Central memory CD8-positive, alpha-beta T cell (primary cell): Measurements from ENCODE around the gene ATG10.
A peak's percentile ranks its signal among the peaks of the same experiment; 100 is the strongest.
"Not testable (repeated sequence)": the region's sequence is repeated elsewhere in the genome, so short reads cannot be mapped to it uniquely, and the experiment has no call there.

Source experiments
- ATAC-seq: fragments of 150-1000 bp; cut with Tn5 transposase; replicated peaks from 2 replicates; pipeline ENCODE4 v1.10.0; 2022; ENCODE audit warnings: mild to moderate bottlenecking, moderate FRiP score, moderate number of reproducible peaks; ENCODE audit not compliant: poor library complexity, severe bottlenecking; ENCODE audit errors: extremely low read depth
- DNase-seq, 2 donors: peaks; one replicate each; pipeline ENCODE4 v3.0.0; 2021; ENCODE audit warnings: low spot score in 2 of 2
- H3K27ac Mint-ChIP-seq: one replicate; pipeline ENCODE4 v1.8.0; 2022; ENCODE audit warnings: low read depth, mild to moderate bottlenecking, moderate library complexity, mixed read lengths
- H3K27me3 Mint-ChIP-seq: one replicate; pipeline ENCODE4 v1.8.0; 2022; ENCODE audit warnings: mixed read lengths
- H3K36me3 Mint-ChIP-seq: one replicate; pipeline ENCODE4 v1.8.0; 2022; ENCODE audit warnings: mild to moderate bottlenecking, moderate library complexity, mixed read lengths; ENCODE audit not compliant: insufficient read depth
- H3K4me1 Mint-ChIP-seq: one replicate; pipeline ENCODE4 v1.8.0; 2022; ENCODE audit warnings: mixed read lengths
- H3K4me3 Mint-ChIP-seq: one replicate; pipeline ENCODE4 v1.8.0; 2022; ENCODE audit warnings: mild to moderate bottlenecking, moderate library complexity, mixed read lengths
- H3K9me3 Mint-ChIP-seq: one replicate; pipeline ENCODE4 v1.8.0; 2022; ENCODE audit warnings: mixed read lengths

ATG10 gene

GRCh38 chr5:82042894-82043293 lies 71.1 kb downstream of the ATG10 start:
- not testable (repeated sequence) for H3K27me3 Mint-ChIP-seq, H3K4me1 Mint-ChIP-seq, H3K36me3 Mint-ChIP-seq, ATAC-seq, H3K27ac Mint-ChIP-seq, DNase-seq, H3K4me3 Mint-ChIP-seq
- H3K9me3 Mint-ChIP-seq = peaks cover 17% of the 10 kb centered on the region

- Mint-ChIP-seq H3K9me3 (peaks cover 12% of the 10 kb centered on the region), H3K27me3 (no peaks in the 10 kb centered on the region), H3K4me1 (no peaks in the 10 kb centered on the region), H3K27ac (no peak overlapping the region), H3K4me3 (no peak overlapping the region), H3K36me3 (no peaks in the 10 kb centered on the region)
- ATAC-seq (no peak), DNase-seq (no peak)
Measured at GRCh38 chr5:82044010-82044409, 72.2 kb downstream of the ATG10 start.

- no peak for ATAC-seq
- Mint-ChIP-seq H3K36me3 (no peaks in the 10 kb centered on the region), H3K27ac (no peak overlapping the region), H3K27me3 (no peaks in the 10 kb centered on the region), H3K4me3 (no peak overlapping the region), H3K9me3 (peaks cover 12% of the 10 kb centered on the region), H3K4me1 (no peaks in the 10 kb centered on the region)
- DNase-seq = no peak
Measured at GRCh38 chr5:82045554-82046275, 73.9 kb downstream of the ATG10 start.

GRCh38 chr5:82046276-82046647 lies 74.4 kb downstream of the ATG10 start:
- H3K4me3 Mint-ChIP-seq = no peak overlapping the region
- no peak for ATAC-seq
- no peaks in the 10 kb centered on the region for H3K36me3 Mint-ChIP-seq
- no peak overlapping the region for H3K27ac Mint-ChIP-seq
- DNase-seq = no peak
- no peaks in the 10 kb centered on the region for H3K4me1 Mint-ChIP-seq
- H3K9me3 Mint-ChIP-seq = peaks cover 12% of the 10 kb centered on the region
- H3K27me3 Mint-ChIP-seq = no peaks in the 10 kb centered on the region

GRCh38 chr5:82050955-82051354 lies 79.1 kb downstream of the ATG10 start:
- Mint-ChIP-seq H3K4me1 (peaks cover 7% of the 10 kb centered on the region), H3K36me3 (no peaks in the 10 kb centered on the region), H3K27ac (no peak overlapping the region), H3K27me3 (no peaks in the 10 kb centered on the region), H3K9me3 (no peaks in the 10 kb centered on the region), H3K4me3 (no peak overlapping the region)
- ATAC-seq (no peak), DNase-seq (no peak)

DNA sequence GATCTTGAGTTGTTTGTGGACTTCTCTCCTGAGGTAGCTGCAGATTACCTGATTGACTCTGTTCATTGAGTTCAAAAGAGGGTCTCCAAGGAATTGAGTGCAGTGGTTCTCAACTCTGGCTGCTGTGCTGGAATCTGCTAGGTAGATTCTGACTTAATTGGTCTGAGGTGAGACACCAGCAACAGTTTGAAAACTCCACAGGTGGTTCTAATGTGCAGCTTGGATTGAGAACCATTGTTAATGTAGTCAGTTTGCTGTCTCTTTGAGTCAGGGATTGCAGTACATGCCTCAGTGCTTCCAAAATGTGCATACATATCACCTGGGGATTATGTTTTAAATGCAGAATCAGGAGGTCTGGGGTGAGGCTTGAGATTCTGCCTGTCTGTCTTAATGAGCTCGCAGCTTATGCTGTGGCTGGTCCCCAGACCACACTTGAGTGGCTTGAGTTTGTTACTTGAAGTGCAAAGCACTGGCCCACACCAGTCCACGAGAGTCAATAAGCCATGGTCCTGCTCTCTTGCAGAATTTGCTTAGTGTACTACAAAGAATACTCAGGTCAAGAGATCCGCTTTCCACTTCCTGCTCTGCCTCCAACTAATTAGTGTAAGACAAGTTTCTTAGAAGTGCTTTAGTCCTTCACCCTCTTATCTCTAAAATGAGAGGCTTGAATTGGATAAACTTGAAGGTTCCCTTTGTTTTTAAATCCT lies 82.3 kb downstream of the ATG10 start:
- DNase-seq (no peak), ATAC-seq (no peak)
- peak overlapping the region; percentile 32 for H3K27ac Mint-ChIP-seq
- no peaks in the 10 kb centered on the region for H3K9me3 Mint-ChIP-seq
- no peaks in the 10 kb centered on the region for H3K36me3 Mint-ChIP-seq
- H3K4me1 Mint-ChIP-seq = peaks cover 7% of the 10 kb centered on the region
- H3K4me3 Mint-ChIP-seq = no peak overlapping the region
- H3K27me3 Mint-ChIP-seq = no peaks in the 10 kb centered on the region

GRCh38 chr5:82057051-82057450 lies 85.2 kb downstream of the ATG10 start:
- Mint-ChIP-seq H3K27me3 (no peaks in the 10 kb centered on the region), H3K36me3 (no peaks in the 10 kb centered on the region), H3K4me3 (no peak overlapping the region), H3K4me1 (peaks cover 7% of the 10 kb centered on the region), H3K27ac (no peak overlapping the region), H3K9me3 (no peaks in the 10 kb centered on the region)
- DNase-seq (no peak), ATAC-seq (no peak)

GRCh38 chr5:82058710-82059109 lies 86.9 kb downstream of the ATG10 start:
- DNase-seq (no peak), ATAC-seq (no peak)
- Mint-ChIP-seq H3K27ac (no peak overlapping the region), H3K36me3 (no peaks in the 10 kb centered on the region), H3K9me3 (no peaks in the 10 kb centered on the region), H3K4me1 (peaks cover 7% of the 10 kb centered on the region), H3K27me3 (no peaks in the 10 kb centered on the region), H3K4me3 (no peak overlapping the region)

DNA sequence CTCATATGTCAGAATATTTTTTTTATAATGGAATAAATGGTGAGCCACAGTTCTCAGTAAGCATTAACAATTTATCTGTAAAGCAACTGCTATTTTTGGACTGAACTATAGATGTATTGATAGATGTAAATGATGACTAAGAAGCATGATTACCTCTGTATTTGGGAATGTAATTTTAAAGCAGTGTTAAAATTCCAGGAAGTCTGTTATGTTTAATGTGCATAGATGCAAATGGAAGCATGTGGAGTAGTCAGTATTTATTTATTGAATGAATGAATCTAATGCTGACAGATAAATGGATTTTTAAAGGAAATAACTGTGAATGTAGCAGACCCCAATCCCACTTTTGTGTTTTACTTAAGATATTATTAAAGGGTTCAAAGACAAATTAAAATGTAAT lies 95.0 kb downstream of the ATG10 start:
- no peak for DNase-seq
- Mint-ChIP-seq H3K4me1 (no peaks in the 10 kb centered on the region), H3K36me3 (no peaks in the 10 kb centered on the region), H3K27ac (no peak overlapping the region), H3K9me3 (no peaks in the 10 kb centered on the region), H3K27me3 (no peaks in the 10 kb centered on the region), H3K4me3 (no peak overlapping the region)
- ATAC-seq = no peak

- not testable (repeated sequence) for H3K36me3 Mint-ChIP-seq, ATAC-seq, H3K27ac Mint-ChIP-seq, H3K9me3 Mint-ChIP-seq, DNase-seq, H3K4me1 Mint-ChIP-seq, H3K27me3 Mint-ChIP-seq
- peak overlapping the region; percentile 33 for H3K4me3 Mint-ChIP-seq
Measured at GRCh38 chr5:82068042-82068441, 96.2 kb downstream of the ATG10 start.

DNA sequence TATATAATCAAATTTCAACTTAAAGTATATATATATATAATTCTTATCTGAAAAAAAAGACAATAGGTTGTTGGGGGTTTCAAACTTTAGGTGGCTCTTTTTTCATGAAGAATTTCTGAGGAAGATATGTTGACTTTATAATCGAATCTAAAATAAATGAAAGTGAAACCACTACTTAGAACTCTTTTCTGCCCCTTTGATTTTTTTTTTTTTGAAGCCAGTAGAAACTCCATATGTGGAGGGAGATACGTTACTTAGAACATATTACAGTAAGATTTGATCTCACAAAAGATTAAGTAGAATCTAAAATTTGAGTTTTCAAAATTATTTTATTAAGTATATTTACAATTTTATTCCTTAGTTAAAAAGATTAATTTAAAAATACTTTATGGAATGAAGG lies 96.9 kb downstream of the ATG10 start:
- Mint-ChIP-seq H3K27ac (no peak overlapping the region), H3K27me3 (no peaks in the 10 kb centered on the region), H3K36me3 (no peaks in the 10 kb centered on the region), H3K4me3 (peak overlapping the region; percentile 29), H3K4me1 (no peaks in the 10 kb centered on the region), H3K9me3 (no peaks in the 10 kb centered on the region)
- DNase-seq (no peak), ATAC-seq (peak; percentile 49)

DNA sequence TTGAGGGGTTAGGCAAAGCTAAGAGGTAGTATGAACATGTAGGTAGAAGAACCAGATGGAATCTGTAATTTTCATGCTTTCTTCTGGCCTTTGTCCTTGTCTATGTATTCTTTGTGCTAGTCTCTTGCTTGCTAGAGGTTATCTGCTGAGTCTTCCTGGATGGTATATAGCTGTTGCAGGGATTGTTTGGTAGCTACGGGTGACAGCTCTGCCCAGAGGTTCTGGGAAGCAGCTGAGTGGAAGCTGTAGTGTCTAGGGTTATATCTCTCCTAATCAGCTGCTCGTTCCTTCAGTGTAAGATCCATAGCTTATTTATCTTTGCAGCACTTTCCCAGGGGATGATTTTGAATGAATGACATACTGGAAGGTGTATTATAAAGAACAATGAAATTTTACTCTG lies 100.3 kb downstream of the ATG10 start:
- H3K27ac Mint-ChIP-seq = no peak overlapping the region
- no peak overlapping the region for H3K4me3 Mint-ChIP-seq
- no peaks in the 10 kb centered on the region for H3K27me3 Mint-ChIP-seq
- no peaks in the 10 kb centered on the region for H3K4me1 Mint-ChIP-seq
- no peaks in the 10 kb centered on the region for H3K9me3 Mint-ChIP-seq
- DNase-seq (no peak), ATAC-seq (no peak)
- H3K36me3 Mint-ChIP-seq = no peaks in the 10 kb centered on the region

GRCh38 chr5:82073179-82073578 lies 101.4 kb downstream of the ATG10 start:
- Mint-ChIP-seq H3K4me1 (no peaks in the 10 kb centered on the region), H3K36me3 (no peaks in the 10 kb centered on the region), H3K27me3 (no peaks in the 10 kb centered on the region), H3K4me3 (no peak overlapping the region), H3K9me3 (no peaks in the 10 kb centered on the region), H3K27ac (no peak overlapping the region)
- DNase-seq = no peak
- no peak for ATAC-seq
